Measurements from ENCODE around the gene ABCA2. TPM values are rescaled to one million over a fixed set of nuclear protein-coding genes. Genes with fewer than 3 reads are reported as not detected.

Gene ABCA2
- total and polyA plus RNA-seq, 12 donors = 16.0 to 46.7 (median 28.1) TPM

DNA sequence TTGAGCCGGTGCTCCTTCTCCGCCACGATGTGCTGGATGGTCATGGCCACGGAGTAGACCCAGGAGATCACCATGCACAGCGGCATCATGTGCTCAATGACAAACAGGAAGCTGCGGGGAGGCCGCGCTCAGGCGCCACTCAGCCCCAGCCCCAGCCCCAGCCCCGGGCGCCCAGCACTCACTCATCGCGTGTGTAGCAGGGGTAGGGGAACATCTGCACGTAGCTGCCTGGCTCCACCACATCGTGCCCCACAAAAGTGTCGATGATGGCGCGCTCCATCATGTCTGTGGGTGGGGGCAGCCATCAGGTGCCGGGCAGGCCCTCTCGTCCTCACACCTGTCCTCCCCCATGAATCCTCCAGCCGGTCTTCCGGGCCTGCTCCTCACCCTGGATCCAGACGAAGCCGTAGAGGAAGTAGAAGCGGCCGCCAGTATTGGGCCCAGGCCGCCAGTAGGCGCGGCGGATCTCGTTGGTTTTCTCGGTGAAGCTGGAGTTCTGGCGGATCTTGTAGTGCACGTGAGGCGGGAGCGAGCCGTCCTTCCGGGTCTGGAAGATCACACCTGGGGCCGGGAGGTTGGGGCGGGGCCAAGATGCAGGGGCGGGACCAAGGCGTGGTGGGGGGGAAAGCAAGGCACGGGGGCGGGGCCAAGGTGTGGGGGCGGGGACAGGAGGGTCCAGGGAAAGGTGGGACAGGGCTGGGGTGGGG is 10.1 kb downstream of the ABCA2 start:
- intact Hi-C loops (cut with DNase I) = no loop called here
- Histone ChIP-seq H3K9me3 (no peaks in the 10 kb centered on the region), H3K27ac (no peak overlapping the region), H3K27me3 (no peaks in the 10 kb centered on the region), H3K4me1 (no peaks in the 10 kb centered on the region), H3K36me3 (peaks cover 0 to 83% (median 18%) of the 10 kb centered on the region in 9 donors), H3K4me3 (no peak overlapping the region)
- TF ChIP-seq, protein P1, sequence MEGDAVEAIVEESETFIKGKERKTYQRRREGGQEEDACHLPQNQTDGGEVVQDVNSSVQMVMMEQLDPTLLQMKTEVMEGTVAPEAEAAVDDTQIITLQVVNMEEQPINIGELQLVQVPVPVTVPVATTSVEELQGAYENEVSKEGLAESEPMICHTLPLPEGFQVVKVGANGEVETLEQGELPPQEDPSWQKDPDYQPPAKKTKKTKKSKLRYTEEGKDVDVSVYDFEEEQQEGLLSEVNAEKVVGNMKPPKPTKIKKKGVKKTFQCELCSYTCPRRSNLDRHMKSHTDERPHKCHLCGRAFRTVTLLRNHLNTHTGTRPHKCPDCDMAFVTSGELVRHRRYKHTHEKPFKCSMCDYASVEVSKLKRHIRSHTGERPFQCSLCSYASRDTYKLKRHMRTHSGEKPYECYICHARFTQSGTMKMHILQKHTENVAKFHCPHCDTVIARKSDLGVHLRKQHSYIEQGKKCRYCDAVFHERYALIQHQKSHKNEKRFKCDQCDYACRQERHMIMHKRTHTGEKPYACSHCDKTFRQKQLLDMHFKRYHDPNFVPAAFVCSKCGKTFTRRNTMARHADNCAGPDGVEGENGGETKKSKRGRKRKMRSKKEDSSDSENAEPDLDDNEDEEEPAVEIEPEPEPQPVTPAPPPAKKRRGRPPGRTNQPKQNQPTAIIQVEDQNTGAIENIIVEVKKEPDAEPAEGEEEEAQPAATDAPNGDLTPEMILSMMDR (IDR thresholded peaks at IDR 0.05) = no peak
- ATAC-seq = no peak
- no peak for DNase-seq
- WGBS, 2 donors = 94 to 95% methylated on average over 44 to 45 of the region's 45 CpGs

DNA sequence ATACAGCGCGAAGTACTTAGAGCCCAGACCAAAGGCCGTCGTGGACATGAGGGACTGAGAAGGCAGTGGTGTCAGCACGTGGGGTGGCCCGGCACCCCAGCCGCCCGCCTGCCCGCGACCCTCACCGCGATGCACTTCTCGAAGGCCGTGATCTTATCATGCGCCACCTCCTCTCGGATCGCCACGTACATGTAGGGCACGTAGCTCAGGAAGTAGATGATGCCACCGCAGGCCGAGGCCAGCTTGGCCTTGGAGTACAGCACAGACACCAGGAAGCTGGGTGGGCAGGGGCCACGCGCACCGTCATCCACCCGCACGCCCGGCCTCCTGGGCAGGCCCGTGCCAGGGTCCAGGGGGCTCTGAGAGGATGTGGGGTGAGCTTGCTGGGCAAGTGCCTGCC is 11.0 kb downstream of the ABCA2 start:
- TF ChIP-seq, protein P1 (IDR thresholded peaks at IDR 0.05) = no peak
- no peak overlapping the region for H3K27ac ChIP-seq
- H3K4me1 ChIP-seq = no peaks in the 10 kb centered on the region
- H3K9me3 ChIP-seq = no peaks in the 10 kb centered on the region
- H3K36me3 ChIP-seq = peaks cover 0 to 87% (median 24%) of the 10 kb centered on the region in 9 donors
- ATAC-seq = no peak
- intact Hi-C loops (cut with DNase I) = no loop called here
- no peak overlapping the region for H3K4me3 ChIP-seq
- 97% methylated on average over 27 to 28 of the region's 28 CpGs for WGBS, 2 donors
- no peak for DNase-seq
- no peaks in the 10 kb centered on the region for H3K27me3 ChIP-seq

DNA sequence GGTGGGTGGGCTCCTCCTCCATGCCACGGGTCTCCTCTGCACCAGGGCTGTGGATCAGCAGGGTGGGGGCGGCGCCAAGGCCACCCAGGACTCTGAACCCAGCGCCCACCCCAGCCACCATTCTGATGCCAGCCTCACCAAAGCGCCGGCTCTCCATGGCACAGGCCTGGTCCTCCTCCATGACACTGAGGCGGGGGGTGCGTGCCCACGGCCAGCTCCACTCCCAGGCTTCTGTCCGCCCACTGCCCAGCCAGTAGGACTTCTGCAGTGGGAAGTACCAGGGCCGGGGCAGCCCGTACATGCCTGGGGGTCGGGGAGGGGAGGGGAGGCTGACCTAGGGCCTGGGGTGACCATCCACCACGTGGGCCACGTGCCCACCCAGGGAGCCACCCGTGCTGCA is 11.6 kb downstream of the ABCA2 start:
- no peak for ATAC-seq
- intact Hi-C loops (cut with DNase I) = no loop called here

DNA sequence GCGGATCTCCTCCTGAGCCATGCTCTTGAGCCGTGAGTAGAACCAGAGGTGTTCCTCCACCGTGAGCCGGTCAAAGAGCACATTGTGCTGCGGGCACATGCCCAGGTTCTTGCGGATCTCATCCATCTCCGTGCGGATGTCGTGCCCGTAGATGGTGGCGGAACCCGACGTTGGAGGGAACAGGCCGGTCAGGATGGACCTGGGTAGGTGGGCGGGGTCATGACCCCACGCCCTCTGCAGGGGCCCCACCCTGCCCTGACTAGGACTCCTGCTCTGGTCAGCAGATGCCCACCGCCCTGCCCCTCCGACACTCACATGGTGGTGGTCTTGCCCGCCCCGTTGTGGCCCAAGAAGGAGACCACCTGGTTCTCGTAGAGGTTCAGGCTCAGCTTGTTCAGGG is 12.1 kb downstream of the ABCA2 start:
- TF ChIP-seq, protein P1 (IDR thresholded peaks at IDR 0.05) = no peak
- no peaks in the 10 kb centered on the region for H3K9me3 ChIP-seq
- WGBS, 2 donors = 95 to 96% methylated on average over 21 of the region's 21 CpGs
- no peaks in the 10 kb centered on the region for H3K4me1 ChIP-seq
- no peak overlapping the region for H3K27ac ChIP-seq
- H3K36me3 ChIP-seq = peaks cover 0 to 91% (median 32%) of the 10 kb centered on the region in 9 donors
- no peak overlapping the region for H3K4me3 ChIP-seq
- DNase-seq (no peak), ATAC-seq (no peak)
- intact Hi-C loops (cut with DNase I) = no loop called here
- H3K27me3 ChIP-seq = no peaks in the 10 kb centered on the region

More for the DNA sequence above, 11.6 kb downstream of the ABCA2 start:
- Histone ChIP-seq H3K4me3 (no peak overlapping the region), H3K27ac (no peak overlapping the region), H3K4me1 (no peaks in the 10 kb centered on the region), H3K27me3 (no peaks in the 10 kb centered on the region), H3K9me3 (no peaks in the 10 kb centered on the region), H3K36me3 (peaks cover 0 to 91% (median 30%) of the 10 kb centered on the region in 9 donors)
- TF ChIP-seq, protein P1 (IDR thresholded peaks at IDR 0.05) = no peak
- no peak for DNase-seq
- 96 to 98% methylated on average over 16 of the region's 16 CpGs for WGBS, 2 donors
